Psoas muscle (tissue), 8 donors: ENCODE measurements around the gene NSD2. TPM values are rescaled to one million over a fixed set of nuclear protein-coding genes. Genes with fewer than 3 reads are reported as not detected.

ENCODE experiments used
- ATAC-seq, 4 donors: fragments of 200-7000 bp; cut with Tn5 transposase; one replicate each; pipeline ENCODE4 v1.9.1; 2020; ENCODE audit warnings: moderate library complexity in 3 of 4, mild to moderate bottlenecking in 2 of 4
- DNase-seq, 2 donors: peaks; one replicate each; pipeline ENCODE4 v3.0.0-alpha.2; 2020
- H3K27ac ChIP-seq: fragments of 200-600 bp; one replicate; pipeline ENCODE4 v1.8.0; 2022
- H3K27me3 ChIP-seq, 3 donors: fragments of 200-600 bp in 1 of 3; one replicate each; pipeline versions ENCODE4 v1.6.1 to v1.8.0; 2013 to 2022; ENCODE audit warnings: low read length in 2 of 3, mild to moderate bottlenecking in 2 of 3, moderate library complexity in 1 of 3; ENCODE audit not compliant: insufficient read depth in 3 of 3
- H3K36me3 ChIP-seq, 2 donors: fragments of 200-600 bp in 1 of 2; one replicate each; pipeline versions ENCODE4 v1.6.1 to v1.8.0; 2013 to 2022; ENCODE audit warnings: low read depth in 1 of 2, mild to moderate bottlenecking in 1 of 2, moderate library complexity in 1 of 2; ENCODE audit not compliant: insufficient read depth in 1 of 2
- H3K4me1 ChIP-seq: fragments of 200-600 bp; one replicate; pipeline ENCODE4 v1.8.0; 2022
- H3K4me3 ChIP-seq: fragments of 200-600 bp; one replicate; pipeline ENCODE4 v1.8.0; 2022; ENCODE audit warnings: mild to moderate bottlenecking
- H3K9me3 ChIP-seq: fragments of 200-600 bp; one replicate; pipeline ENCODE4 v1.8.0; 2022
- WGBS, 3 donors: extraction: QIAGEN DNeasy Blood & Tissue Kit; methylation state at CpG; one replicate each; pipeline versions ENCODE4 v1.1.6 to v1.1.7; 2013; 5-methylcytosine and 5-hydroxymethylcytosine counted together
- intact Hi-C, 2 donors: fragments of 100-400 bp; cut with DNase I; formaldehyde crosslinking; loops; one replicate each; pipeline versions ENCODE4 v1.11.0 to v1.14.2; 2022
- polyA plus RNA-seq, 3 donors: library from polyadenylated mRNA; stranded (reverse); fragments of 200-250 nt; gene quantifications; one replicate each; pipeline ENCODE4 v1.2.3, GENCODE V29; 2013
- total RNA-seq, 4 donors: library from RNA; stranded (reverse); fragmentation: NEBNext Ultra II Directional in 2 of 4; extraction: Animal tissue kit (Norgen Biotek cat#: 25700) in 2 of 4; gene quantifications; one replicate each; pipeline versions ENCODE4 v1.2.1 to v1.2.4, GENCODE V29; 2021 to 2023
- TF ChIP-seq, protein P1 (sequence below): fragments of 200-600 bp; IDR thresholded peaks from one replicate; pipeline ENCODE4 v1.8.0; 2022; ENCODE audit warnings: antibody characterized with exemption
- donor health status: healthy with polysubstance abuse.
- donor health status: DM: no; HTN: no; CAD: no; lungs with moderate emphysema.
- donor health status: Bipolar disorder and iron deficiency.
- donor health status: healthy.
- donor health status: DM: yes; HTN: yes; CAD: no.
- donor health status: DM: no; HTN: no; CAD: no.
- donor health status: DM: no; HTN: no; CAD: no.
- donor health status: DM: yes; HTN: yes; CAD: no.

The NSD2 gene
- total and polyA plus RNA-seq, 7 donors = 5.6 to 36.0 (median 21.2) TPM

DNA sequence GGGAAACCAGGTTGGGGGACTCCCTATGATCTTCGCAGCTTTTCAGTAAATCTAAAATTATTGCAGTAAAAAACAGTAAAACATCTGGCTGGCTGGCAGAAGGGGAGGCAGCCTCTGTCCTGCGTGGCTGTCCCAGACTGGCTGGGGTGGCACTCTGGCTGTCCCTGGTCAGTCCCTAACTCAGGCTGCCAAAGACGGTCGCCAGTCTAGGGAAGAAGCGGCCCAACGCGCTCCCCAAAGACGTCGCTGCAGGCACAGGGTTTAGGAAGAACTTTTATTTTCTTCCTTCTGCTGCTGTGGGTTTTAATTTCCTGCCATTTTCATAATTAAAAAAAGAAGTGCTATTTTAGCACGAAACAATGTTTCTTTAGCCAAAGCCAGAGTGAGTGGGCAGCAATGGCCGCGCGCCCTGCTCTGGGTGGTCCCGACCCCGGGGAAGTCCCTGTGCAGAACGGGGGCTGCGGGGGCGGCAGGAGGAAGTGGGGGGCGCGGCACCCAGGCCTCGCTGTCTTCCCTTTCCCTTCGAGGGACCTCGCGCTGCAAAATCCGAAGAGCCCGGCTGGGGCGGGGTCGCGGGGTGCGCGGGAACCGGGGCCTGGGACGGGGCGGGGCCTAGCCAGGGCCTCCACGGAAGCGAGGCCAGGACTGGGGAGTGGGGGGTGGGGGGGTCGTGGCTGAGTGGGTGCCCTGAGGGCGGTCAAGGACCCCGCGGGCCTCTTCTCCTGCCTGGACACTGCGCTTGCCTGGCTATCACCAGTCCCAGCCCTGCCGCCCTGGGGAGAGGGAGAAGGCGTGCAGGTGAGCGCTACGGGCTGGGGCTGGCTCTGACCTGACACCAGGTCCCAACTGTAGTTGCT, 8.9 kb upstream of the NSD2 start:
- TF ChIP-seq, protein P1, sequence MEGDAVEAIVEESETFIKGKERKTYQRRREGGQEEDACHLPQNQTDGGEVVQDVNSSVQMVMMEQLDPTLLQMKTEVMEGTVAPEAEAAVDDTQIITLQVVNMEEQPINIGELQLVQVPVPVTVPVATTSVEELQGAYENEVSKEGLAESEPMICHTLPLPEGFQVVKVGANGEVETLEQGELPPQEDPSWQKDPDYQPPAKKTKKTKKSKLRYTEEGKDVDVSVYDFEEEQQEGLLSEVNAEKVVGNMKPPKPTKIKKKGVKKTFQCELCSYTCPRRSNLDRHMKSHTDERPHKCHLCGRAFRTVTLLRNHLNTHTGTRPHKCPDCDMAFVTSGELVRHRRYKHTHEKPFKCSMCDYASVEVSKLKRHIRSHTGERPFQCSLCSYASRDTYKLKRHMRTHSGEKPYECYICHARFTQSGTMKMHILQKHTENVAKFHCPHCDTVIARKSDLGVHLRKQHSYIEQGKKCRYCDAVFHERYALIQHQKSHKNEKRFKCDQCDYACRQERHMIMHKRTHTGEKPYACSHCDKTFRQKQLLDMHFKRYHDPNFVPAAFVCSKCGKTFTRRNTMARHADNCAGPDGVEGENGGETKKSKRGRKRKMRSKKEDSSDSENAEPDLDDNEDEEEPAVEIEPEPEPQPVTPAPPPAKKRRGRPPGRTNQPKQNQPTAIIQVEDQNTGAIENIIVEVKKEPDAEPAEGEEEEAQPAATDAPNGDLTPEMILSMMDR = no peak
- Histone ChIP-seq H3K4me3 (no peak overlapping the region), H3K4me1 (peaks cover 2% of the 10 kb centered on the region), H3K27me3 (peaks cover 0 to 39% (median 12%) of the 10 kb centered on the region in 3 donors), H3K27ac (no peak overlapping the region), H3K9me3 (no peaks in the 10 kb centered on the region), H3K36me3 (no peaks in the 10 kb centered on the region)
- DNase-seq (no peak), ATAC-seq (no peak)
- intact Hi-C loops = no loop called here
- 25 to 31% (median 27%) methylated on average over 33 to 45 of the region's 45 CpGs for WGBS, 3 donors

DNA sequence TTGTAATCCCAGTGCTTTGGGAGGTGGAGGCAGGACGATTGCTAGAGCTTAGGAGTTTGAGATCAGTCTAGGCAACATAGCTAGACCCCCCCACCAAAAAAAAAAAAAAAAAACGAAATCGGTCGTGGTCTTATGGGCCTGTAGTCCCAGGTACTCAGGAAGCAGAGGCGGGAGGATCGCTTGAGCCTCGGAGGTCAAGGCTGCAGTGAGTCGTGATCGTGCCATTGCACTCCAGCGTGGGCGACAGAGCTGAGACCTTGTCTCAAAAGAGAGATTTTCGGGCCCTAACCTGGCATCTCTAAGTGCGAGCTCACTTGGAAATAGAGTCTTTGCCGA, 8.3 kb upstream of the NSD2 start:
- Histone ChIP-seq H3K4me1 (no peaks in the 10 kb centered on the region), H3K36me3 (no peaks in the 10 kb centered on the region), H3K9me3 (no peaks in the 10 kb centered on the region), H3K4me3 (no peak overlapping the region), H3K27ac (no peak overlapping the region), H3K27me3 (peaks cover 0 to 39% (median 12%) of the 10 kb centered on the region in 3 donors)
- intact Hi-C loops = no loop called here
- TF ChIP-seq, protein P1 = no peak
- 67 to 75% (median 67%) methylated on average over 13 to 14 of the region's 14 CpGs for WGBS, 3 donors
- ATAC-seq = no peak
- no peak for DNase-seq

DNA sequence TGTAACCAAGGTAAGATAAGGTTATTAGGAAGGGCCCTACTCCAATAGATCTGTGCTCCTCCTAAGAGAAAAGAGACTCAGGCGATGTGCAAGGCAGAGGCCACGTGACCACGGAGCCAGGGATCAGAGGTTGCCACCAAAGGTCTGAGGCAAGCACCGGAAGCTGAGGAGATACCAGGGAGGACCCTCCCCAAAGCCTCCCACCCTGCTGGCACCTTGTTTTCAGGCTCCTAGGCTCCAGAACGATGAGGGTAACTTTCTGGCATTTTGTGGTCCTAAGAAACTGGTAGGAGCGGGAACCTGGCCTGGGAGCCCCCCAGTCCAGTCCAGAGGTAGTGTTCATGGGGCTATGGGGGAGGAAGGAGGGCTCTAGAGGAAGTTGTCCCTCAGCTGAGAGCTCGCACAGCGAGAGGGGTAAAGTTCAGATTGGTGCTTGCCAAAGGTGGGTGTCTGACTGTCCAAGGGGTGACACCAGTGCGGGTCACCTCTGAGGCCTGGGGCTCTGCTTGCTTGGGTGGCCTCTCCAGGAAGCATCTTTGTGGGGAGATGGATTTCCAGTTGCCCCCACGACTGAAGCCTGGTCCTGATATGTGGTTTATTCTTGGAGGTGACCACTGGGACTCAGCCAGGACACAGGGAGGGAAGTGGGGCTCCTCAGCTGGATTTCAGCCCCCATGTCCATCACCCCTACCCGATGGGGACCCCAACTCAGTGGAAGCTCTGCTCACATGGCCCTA, 7.7 kb upstream of the NSD2 start:
- WGBS, 3 donors = 81 to 92% (median 86%) methylated on average over 11 of the region's 11 CpGs

DNA sequence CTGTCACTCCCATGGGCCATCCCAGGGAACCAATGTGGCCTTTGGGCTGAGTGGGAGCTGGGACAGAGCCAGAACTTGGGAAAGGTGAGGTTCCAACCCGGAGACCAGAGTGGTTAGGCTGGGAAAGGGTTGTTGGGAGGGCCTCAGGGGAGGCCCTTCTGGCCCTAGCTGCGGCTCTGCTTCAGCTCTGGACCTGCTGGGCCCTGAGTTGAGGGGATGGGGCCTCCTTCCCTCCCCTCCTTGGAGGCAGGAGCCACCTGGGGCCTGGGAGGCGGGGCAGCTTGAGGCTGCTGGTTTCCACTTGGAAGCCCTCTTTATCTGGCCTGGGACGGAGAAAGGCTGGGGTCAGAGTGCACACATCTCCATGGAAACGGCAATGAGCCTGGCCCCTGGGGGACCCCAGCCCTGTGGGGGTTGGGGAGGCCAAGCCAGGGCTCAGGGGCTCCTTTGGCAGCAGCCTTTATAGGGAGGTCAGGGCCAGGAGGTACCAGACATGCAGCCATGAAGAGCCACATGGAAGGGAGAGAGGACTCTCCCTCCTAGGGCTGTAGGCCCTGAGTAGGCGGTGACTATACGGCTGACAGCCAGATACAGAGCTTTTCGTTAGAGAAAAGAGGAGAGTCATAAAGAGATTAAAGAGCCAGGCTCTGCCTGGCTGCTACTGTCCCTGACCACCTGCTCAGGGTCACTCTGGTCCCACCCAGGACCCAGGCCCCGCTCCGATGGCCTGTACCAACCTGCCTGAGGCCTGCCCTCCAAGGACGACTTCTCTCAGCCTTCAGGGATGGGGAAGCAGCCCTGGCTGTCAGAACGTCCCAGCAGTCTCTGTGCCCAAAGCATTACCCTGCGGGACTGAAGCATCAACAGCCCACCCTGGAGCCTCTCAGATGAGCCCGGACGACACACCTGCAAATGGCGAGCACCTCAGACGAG, 6.9 kb upstream of the NSD2 start:
- no peak for DNase-seq
- no peaks in the 10 kb centered on the region for H3K4me1 ChIP-seq
- ATAC-seq = no peak
- H3K9me3 ChIP-seq = no peaks in the 10 kb centered on the region
- peaks cover 0 to 39% (median 12%) of the 10 kb centered on the region in 3 donors for H3K27me3 ChIP-seq
- no peaks in the 10 kb centered on the region for H3K36me3 ChIP-seq
- no peak overlapping the region for H3K27ac ChIP-seq
- WGBS, 3 donors = 75 to 79% (median 78%) methylated on average over 17 of the region's 17 CpGs
- H3K4me3 ChIP-seq = no peak overlapping the region
- TF ChIP-seq, protein P1 = no peak
- intact Hi-C loops = no loop called here

More for the DNA sequence above, 7.7 kb upstream of the NSD2 start:
- peaks cover 0 to 39% (median 12%) of the 10 kb centered on the region in 3 donors for H3K27me3 ChIP-seq
- H3K4me3 ChIP-seq = no peak overlapping the region
- no peaks in the 10 kb centered on the region for H3K4me1 ChIP-seq
- no peak overlapping the region for H3K27ac ChIP-seq
- ATAC-seq = no peak
- no peak for DNase-seq
- no peaks in the 10 kb centered on the region for H3K36me3 ChIP-seq
- intact Hi-C loops = no loop called here
- H3K9me3 ChIP-seq = no peaks in the 10 kb centered on the region
- TF ChIP-seq, protein P1 = no peak
